GM23338 (cell line): ENCODE measurements around the gene CCDC85B.

Experiments
- POLR2AphosphoS5 ChIP-seq: IDR thresholded peaks from 2 replicates; pipeline ENCODE4 v1.6.1; 2016; ENCODE audit warnings: antibody characterized with exemption, low read depth
- TF ChIP-seq, protein P1 (sequence below), 2 experiments: fragments of 200-600 bp in 1 of 2; sonication (generic) in 1 of 2; conservative IDR thresholded peaks; 2 replicates each; pipeline versions ENCODE4 v1.5.1 to v1.6.1; 2016 to 2017; ENCODE audit warnings: antibody characterized with exemption in 2 of 2, low read depth in 2 of 2, mild to moderate bottlenecking in 2 of 2, moderate library complexity in 1 of 2

DNA sequence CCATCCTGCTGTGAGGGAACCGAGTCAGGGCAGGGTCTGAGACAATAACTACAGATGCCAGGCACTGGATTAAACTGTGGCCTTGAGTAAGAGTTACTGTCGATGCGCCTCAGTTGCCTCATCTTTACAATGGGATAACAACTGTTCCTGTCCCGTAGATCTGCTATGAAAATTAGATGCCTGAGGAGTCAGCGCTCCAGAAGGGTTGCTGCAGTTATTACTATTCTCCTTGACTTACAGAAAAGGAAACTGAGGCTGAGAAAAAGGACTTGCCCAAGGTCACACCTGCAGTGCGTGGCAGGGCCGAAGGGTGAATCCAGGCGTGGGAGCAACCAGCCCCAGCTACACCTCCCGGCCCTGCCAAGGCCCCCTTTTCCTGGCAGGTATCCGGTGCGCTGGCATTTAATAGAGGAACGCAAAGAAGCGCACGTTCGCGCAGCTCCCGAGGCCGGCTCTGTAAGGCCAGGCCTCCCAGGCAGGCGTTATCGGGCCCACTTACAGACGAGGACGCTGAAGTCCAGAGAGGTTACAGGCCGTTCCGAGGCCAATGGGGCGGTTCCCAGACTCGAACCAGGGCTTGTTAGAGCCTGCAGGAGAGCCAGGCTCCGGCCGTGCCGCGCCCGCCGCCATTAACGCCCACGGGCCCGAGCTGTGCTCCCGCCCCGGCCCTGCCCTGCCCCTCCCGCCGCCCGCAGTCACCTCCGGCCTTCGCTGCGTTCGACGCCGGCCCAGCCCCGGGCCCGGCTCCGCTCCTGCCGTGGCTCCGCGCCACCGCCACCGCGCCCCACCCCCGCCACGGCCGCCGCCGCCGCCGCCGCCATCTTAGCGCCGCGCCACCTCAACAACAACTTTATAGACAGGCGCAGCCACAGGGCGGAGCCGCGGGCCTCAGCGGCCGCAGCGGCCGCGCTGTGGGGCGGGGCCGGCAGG, 28.0 kb downstream of the CCDC85B start, which contains the start of gene C11orf68:
- TF ChIP-seq, protein P1, sequence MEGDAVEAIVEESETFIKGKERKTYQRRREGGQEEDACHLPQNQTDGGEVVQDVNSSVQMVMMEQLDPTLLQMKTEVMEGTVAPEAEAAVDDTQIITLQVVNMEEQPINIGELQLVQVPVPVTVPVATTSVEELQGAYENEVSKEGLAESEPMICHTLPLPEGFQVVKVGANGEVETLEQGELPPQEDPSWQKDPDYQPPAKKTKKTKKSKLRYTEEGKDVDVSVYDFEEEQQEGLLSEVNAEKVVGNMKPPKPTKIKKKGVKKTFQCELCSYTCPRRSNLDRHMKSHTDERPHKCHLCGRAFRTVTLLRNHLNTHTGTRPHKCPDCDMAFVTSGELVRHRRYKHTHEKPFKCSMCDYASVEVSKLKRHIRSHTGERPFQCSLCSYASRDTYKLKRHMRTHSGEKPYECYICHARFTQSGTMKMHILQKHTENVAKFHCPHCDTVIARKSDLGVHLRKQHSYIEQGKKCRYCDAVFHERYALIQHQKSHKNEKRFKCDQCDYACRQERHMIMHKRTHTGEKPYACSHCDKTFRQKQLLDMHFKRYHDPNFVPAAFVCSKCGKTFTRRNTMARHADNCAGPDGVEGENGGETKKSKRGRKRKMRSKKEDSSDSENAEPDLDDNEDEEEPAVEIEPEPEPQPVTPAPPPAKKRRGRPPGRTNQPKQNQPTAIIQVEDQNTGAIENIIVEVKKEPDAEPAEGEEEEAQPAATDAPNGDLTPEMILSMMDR (conservative IDR thresholded peaks at IDR 0.05; ENCODE audit: low read depth in 2 of 2), result no peak
- TF ChIP-seq POLR2AphosphoS5, result peak; percentile 41; the same call in 1 of the 2 replicates
